ENCODE results near the gene PPARD. TPM values are rescaled to one million over a fixed set of nuclear protein-coding genes. Genes with fewer than 3 reads are reported as not detected.

PPARD gene
- polyA plus RNA-seq, 1 experiment: 26.9 TPM

DNA sequence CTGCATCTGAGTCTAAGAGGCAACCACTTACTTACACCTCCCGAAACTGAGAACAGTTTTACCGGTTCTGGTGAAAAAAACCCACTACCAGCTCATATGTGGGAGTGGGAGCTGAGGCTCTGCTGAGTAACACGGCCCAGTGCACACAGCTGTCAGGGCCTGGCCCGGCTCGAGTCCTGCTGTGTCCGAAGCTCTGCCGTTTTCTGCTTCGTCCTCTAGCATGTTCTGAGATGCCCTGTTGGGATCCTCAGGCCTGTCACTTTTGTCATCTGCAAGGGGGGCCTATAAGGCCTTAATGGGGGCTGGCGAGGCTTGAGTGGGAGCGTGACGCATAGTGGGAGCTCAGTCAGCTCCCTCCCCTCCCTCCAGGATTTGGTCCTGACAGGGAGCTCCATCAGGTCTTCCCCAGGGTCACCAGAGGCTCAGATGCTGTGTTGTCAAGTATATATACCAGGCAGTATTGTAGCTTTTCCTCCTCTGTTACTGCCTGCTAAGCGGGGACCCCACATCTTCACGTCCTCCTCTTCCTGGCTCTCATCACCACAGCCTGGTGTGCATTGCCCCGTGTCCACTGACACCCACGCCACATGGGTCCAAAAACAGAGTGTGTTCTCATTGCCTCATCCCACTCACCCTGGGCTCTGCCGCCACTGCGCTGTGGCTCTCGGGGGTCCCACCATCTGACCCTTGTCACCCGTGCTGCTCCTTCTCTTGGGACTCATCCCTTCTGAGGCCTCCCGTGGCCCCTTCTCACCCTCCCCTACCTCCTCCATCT lies 64.5 kb downstream of the PPARD start:
- no peak for DNase-seq (ENCODE audit: low read depth, low spot score)
- CTCF ChIA-PET: interaction anchor here (0.8 to 2.0 kb wide), 3 partner anchors 8 to 65 kb away, joined by 3 to 5 read pairs (median 3); no protein-coding TSS in a partner anchor
- TF ChIP-seq, protein P1, sequence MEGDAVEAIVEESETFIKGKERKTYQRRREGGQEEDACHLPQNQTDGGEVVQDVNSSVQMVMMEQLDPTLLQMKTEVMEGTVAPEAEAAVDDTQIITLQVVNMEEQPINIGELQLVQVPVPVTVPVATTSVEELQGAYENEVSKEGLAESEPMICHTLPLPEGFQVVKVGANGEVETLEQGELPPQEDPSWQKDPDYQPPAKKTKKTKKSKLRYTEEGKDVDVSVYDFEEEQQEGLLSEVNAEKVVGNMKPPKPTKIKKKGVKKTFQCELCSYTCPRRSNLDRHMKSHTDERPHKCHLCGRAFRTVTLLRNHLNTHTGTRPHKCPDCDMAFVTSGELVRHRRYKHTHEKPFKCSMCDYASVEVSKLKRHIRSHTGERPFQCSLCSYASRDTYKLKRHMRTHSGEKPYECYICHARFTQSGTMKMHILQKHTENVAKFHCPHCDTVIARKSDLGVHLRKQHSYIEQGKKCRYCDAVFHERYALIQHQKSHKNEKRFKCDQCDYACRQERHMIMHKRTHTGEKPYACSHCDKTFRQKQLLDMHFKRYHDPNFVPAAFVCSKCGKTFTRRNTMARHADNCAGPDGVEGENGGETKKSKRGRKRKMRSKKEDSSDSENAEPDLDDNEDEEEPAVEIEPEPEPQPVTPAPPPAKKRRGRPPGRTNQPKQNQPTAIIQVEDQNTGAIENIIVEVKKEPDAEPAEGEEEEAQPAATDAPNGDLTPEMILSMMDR (IDR thresholded peaks at IDR 0.05; ENCODE audit: low read depth, low read length): no peak
- no peaks in the 10 kb centered on the region for H3K27me3 ChIP-seq (ENCODE audit: control insufficient read depth, insufficient read depth, low read length)
- POLR2A ChIA-PET: no interaction called here
- no peak overlapping the region for H3K27ac ChIP-seq (ENCODE audit: low read depth, low read length)
- H3K4me3 ChIP-seq (ENCODE audit: low read depth, low read length): no peak overlapping the region
- no peaks in the 10 kb centered on the region for H3K9me3 ChIP-seq (ENCODE audit: control insufficient read depth, insufficient read depth, low read length)

DNA sequence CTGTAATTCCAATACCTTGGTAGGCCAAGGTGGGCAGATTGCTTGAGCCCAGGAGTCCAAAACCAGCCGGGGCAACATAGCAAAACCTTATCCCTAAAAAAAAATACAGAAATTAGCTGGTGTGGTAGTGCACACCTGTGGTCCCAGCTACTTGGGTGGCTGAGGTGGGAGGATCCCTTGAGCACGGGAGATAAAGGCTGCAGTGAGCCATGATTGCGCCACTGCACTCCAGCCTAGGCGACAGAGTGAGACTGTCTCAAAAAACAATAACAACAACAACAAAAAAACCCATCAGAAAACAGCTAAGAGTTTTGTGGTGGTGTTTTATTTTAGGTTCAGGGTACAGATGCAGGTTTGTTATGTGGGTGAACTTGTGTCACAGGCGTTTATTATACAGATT lies 66.9 kb downstream of the PPARD start:
- ChIA-PET POLR2A (no interaction called here), CTCF (interaction anchor here (2.4 kb wide), 1 partner anchor 10 kb away, joined by 10 read pairs; no protein-coding TSS in a partner anchor)
- TF ChIP-seq, protein P1 (IDR thresholded peaks at IDR 0.05; ENCODE audit: low read depth, low read length): no peak
- Histone ChIP-seq H3K4me3 (ENCODE audit: low read depth, low read length) (no peak overlapping the region), H3K9me3 (ENCODE audit: control insufficient read depth, insufficient read depth, low read length) (no peaks in the 10 kb centered on the region), H3K27me3 (ENCODE audit: control insufficient read depth, insufficient read depth, low read length) (no peaks in the 10 kb centered on the region), H3K27ac (ENCODE audit: low read depth, low read length) (no peak overlapping the region)
- DNase-seq (ENCODE audit: low read depth, low spot score): no peak

DNA sequence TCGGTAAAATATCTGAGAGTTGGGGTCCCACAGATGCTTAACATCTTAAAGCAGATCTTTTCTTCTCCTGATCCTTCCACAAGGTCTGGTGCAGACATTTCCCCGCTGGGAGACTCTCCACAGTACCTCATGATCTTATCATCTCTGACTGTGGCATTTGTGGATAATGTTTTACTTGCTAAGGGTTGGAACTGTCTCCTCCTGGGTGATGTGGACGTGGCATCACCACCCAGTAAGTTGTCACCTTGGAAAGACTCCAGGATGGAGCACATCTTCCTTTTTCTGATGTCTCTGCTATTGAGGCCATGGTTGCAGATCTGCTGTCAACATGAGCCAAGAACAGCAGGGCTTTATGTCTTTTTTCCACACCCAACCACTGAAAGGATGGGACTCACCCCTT lies 67.8 kb downstream of the PPARD start:
- ChIA-PET POLR2A (no interaction called here), CTCF (no interaction called here)
- H3K4me3 ChIP-seq (ENCODE audit: low read depth, low read length): no peak overlapping the region
- peak overlapping the region; percentile 31 for H3K27ac ChIP-seq (ENCODE audit: low read depth, low read length)
- H3K27me3 ChIP-seq (ENCODE audit: control insufficient read depth, insufficient read depth, low read length): no peaks in the 10 kb centered on the region
- DNase-seq (ENCODE audit: low read depth, low spot score): no peak
- TF ChIP-seq, protein P1 (IDR thresholded peaks at IDR 0.05; ENCODE audit: low read depth, low read length): no peak
- no peaks in the 10 kb centered on the region for H3K9me3 ChIP-seq (ENCODE audit: control insufficient read depth, insufficient read depth, low read length)

DNA sequence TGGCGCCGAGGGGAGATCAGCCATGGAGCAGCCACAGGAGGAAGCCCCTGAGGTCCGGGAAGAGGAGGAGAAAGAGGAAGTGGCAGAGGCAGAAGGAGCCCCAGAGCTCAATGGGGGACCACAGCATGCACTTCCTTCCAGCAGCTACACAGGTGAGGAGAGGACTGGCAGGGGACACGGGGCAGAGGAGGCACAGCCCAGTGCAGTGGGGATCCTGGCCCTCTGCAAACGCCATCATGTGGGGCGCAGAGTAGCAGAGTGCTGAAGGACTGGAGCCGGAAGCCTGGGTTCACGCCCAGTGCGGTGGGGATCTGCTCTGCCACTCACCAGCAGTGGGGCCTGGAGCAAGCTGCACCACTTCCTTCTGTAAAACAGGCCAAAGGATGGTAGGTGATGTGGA lies 68.7 kb downstream of the PPARD start:
- no peak for DNase-seq (ENCODE audit: low read depth, low spot score)
- ChIA-PET CTCF (no interaction called here), POLR2A (no interaction called here)
- Histone ChIP-seq H3K9me3 (ENCODE audit: control insufficient read depth, insufficient read depth, low read length) (no peaks in the 10 kb centered on the region), H3K27me3 (ENCODE audit: control insufficient read depth, insufficient read depth, low read length) (no peaks in the 10 kb centered on the region), H3K27ac (ENCODE audit: low read depth, low read length) (peak overlapping the region; percentile 31), H3K4me3 (ENCODE audit: low read depth, low read length) (no peak overlapping the region)
- TF ChIP-seq, protein P1 (IDR thresholded peaks at IDR 0.05; ENCODE audit: low read depth, low read length): no peak

DNA sequence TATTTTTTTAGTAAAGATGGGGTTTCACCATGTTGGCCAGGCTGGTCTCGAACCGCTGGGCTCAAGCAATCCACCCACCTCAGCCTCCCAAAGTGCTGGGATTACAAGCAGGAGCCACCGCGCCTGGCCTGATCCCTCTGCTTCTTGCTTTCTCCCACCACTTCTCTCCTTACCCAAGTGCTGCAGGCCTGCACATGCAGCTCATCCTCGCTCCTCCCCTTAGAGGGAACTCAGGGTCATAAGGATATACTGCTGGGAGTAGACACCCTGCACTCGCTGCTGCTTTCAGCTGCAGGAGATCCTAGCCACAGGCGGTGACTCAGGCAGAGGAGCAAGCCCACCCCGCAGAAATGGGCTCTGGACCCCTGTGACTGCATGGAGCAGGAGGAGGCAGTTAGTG lies 69.7 kb downstream of the PPARD start:
- Histone ChIP-seq H3K9me3 (ENCODE audit: control insufficient read depth, insufficient read depth, low read length) (no peaks in the 10 kb centered on the region), H3K27ac (ENCODE audit: low read depth, low read length) (no peak overlapping the region), H3K27me3 (ENCODE audit: control insufficient read depth, insufficient read depth, low read length) (no peaks in the 10 kb centered on the region), H3K4me3 (ENCODE audit: low read depth, low read length) (no peak overlapping the region)
- POLR2A ChIA-PET: no interaction called here
- TF ChIP-seq, protein P1 (IDR thresholded peaks at IDR 0.05; ENCODE audit: low read depth, low read length): no peak
- CTCF ChIA-PET: no interaction called here
- no peak for DNase-seq (ENCODE audit: low read depth, low spot score)
